ENCODE results near the gene PROC.
"Not testable (repeated sequence)": the region's sequence is repeated elsewhere in the genome, so short reads cannot be mapped to it uniquely, and the experiment has no call there.

The PROC gene

DNA sequence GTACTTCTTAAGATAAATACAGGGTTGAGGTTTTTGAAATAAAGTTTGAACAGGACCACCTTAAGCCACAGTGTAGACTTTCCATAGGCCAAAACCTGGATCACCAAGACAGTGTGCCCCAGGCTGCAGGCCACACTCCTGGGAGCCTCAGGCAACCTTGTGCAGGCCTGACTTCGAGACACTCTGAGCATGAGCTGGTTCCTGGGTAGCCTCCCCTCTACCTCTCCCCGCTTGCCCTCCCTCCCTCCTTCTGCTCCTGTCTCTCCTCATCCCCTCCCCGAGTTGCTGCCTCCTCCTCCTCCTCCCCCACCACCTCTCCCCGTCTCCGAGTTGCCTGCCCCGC lies 10.6 kb upstream of the PROC start:
- H3K36me3 ChIP-seq (ENCODE audit: insufficient read depth, low read length) = no peaks in the 10 kb centered on the region
- H3K27ac ChIP-seq = peak overlapping the region; percentile 64
- no peak for DNase-seq (ENCODE audit: low read depth, low spot score)
- H3K9me3 ChIP-seq (ENCODE audit: low read depth, low read length) = peaks cover 3% of the 10 kb centered on the region; the same call in 1 of the 2 replicates
- H3K4me3 ChIP-seq = peak overlapping the region; percentile 10; the same call in 1 of the 2 replicates
- H3K9ac ChIP-seq (ENCODE audit: insufficient read length) = no peak overlapping the region
- TF ChIP-seq EZH2 (IDR thresholded peaks at IDR 0.05) (no peak), FOXP2 (optimal IDR thresholded peaks at IDR 0.05; ENCODE audit: control extremely low read depth, extremely low read length, insufficient read depth) (no peak), POLR2AphosphoS5 (IDR thresholded peaks at IDR 0.05; ENCODE audit: borderline replicate concordance, low read depth, low read length) (no peak; the same call in 1 of the 2 replicates)

DNA sequence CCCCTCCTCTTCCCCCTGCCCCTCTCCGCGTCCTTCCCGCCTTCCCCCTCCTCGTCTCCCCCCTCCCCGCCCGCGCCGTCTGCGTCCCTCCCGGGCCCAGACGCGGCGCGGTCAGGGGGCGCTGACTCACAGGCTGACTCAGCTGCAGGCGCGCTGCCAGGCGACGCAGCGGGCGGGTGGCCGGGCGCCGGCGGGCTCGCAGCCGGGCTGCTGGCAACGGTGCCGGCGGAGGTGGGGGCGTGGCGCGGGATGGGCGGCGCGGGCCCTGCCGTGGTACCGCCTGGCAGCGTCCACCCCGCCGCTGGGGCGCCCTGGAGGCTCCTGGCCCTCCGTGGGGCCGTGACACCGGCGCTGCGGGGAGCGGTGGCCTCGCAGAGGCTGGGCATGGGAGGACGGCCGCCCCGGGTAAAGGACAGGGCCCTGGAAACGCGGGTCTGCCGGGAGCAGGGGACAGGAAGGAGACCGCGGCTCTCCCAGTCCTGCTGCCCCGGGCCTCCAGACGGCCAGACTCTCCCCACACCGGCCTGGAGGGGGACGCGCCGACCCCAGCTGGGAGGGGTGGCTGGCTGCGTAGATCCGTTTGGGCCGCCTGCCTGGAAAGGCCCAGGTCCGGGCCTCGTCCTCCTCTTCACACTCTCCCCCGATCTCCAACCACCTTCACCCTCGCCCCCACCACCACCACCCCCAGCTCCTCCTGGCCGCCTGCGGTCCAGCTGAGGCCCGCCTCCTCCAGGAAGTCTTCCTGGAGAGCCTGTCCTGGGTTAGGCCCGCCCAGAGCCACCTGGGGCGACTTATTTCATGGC lies 10.0 kb upstream of the PROC start:
- DNase-seq (ENCODE audit: low read depth, low spot score) = no peak
- Histone ChIP-seq H3K36me3 (ENCODE audit: insufficient read depth, low read length) (no peaks in the 10 kb centered on the region; the same call in 1 of the 2 replicates), H3K9me3 (ENCODE audit: low read depth, low read length) (peaks cover 8% of the 10 kb centered on the region; the same call in 1 of the 2 replicates), H3K4me3 (peak overlapping the region; percentile 55), H3K9ac (ENCODE audit: insufficient read length) (peak overlapping the region; percentile 57), H3K27ac (peak overlapping the region; percentile 77)
- peak; percentile 12 for TF ChIP-seq FOXP2 (optimal IDR thresholded peaks at IDR 0.05; ENCODE audit: control extremely low read depth, extremely low read length, insufficient read depth)
- peak; percentile 55 for TF ChIP-seq POLR2AphosphoS5 (IDR thresholded peaks at IDR 0.05; ENCODE audit: borderline replicate concordance, low read depth, low read length)
- no peak for TF ChIP-seq EZH2 (IDR thresholded peaks at IDR 0.05)

DNA sequence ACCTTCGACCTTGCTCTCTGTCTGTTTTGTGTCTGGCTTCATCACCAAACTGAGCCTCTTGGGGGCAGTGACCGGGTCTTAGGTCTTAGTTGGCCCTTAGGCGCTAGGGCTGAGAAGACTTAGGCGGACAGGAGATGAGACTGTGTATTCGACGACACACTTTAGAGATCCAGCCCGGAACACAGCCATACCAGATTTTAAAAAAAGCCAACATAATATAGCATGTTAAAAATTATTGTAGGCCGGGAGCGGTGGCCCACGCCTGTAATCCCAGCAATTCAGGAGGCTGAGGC lies 9.5 kb upstream of the PROC start:
- H3K27ac ChIP-seq = peak overlapping the region; percentile 77
- DNase-seq (ENCODE audit: low read depth, low spot score) = no peak
- H3K4me3 ChIP-seq = no peak overlapping the region
- H3K9me3 ChIP-seq (ENCODE audit: low read depth, low read length) = peaks cover 10% of the 10 kb centered on the region; the same call in 1 of the 2 replicates
- H3K9ac ChIP-seq (ENCODE audit: insufficient read length) = peak overlapping the region; percentile 57
- H3K36me3 ChIP-seq (ENCODE audit: insufficient read depth, low read length) = no peaks in the 10 kb centered on the region; the same call in 1 of the 2 replicates
- TF ChIP-seq EZH2 (IDR thresholded peaks at IDR 0.05) (no peak), POLR2AphosphoS5 (IDR thresholded peaks at IDR 0.05; ENCODE audit: borderline replicate concordance, low read depth, low read length) (no peak), FOXP2 (optimal IDR thresholded peaks at IDR 0.05; ENCODE audit: control extremely low read depth, extremely low read length, insufficient read depth) (no peak)

DNA sequence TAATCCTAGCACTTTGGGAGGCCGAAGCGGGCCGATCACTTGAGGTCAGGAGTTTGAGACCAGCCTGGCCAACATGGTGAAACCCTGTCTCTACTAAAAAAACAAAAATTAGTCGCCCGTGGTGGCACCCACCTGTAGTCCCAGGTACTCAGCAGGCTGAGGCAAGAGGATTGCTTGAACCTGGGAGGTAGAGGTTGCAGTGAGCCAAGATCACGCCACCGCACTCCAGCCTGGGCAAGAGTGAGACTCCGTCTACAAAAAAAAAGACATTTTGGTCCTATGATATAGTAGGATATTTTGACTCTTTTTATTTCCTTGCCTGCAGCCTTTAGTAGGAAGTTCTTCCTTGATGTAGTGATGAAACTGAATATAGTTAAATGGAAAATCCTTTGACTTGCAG lies 8.5 kb upstream of the PROC start:
- peak overlapping the region; percentile 97 for H3K27ac ChIP-seq
- H3K36me3 ChIP-seq (ENCODE audit: insufficient read depth, low read length); H3K9ac ChIP-seq (ENCODE audit: insufficient read length); DNase-seq (ENCODE audit: low read depth, low spot score); H3K9me3 ChIP-seq (ENCODE audit: low read depth, low read length); H3K4me3 ChIP-seq: not testable (repeated sequence)

DNA sequence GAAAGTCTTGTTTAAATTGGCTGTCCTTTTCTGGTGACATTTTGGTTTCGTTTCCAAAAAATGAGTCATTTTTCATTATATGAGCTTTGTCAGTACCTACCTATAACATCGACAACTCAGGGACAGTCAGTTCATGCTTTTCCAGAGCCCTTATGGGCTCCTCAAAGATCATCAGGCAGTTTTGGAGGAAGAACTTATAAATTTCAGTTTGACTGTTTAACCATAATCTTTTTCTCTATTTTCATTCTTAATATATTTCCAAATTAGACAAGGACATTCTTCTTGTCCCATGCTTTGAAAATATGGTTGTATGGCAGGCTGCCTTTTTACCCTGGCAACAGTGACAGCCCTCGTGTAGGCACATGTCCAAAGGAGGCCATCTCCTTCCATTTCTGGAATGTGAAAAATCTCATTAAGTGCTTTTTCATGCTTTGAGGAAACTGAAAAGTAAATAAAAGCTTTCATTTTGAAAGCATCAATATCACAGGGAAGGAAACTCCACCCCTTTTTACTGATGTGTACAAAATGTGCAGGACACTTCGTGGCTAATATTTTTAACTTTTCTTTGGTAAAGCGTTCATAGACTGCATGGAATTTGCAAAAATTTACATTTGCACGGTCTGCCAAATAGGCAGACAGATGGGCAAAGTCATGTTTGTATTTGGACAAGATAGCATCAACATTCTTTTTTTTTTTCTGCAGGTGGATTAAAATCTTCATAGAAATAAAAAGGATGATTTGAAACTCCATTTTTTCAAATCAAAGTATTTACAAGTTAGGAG lies 7.2 kb upstream of the PROC start:
- Histone ChIP-seq H3K36me3 (ENCODE audit: insufficient read depth, low read length) (no peaks in the 10 kb centered on the region; the same call in 1 of the 2 replicates), H3K9ac (ENCODE audit: insufficient read length) (peak overlapping the region; percentile 62), H3K9me3 (ENCODE audit: low read depth, low read length) (peaks cover 10% of the 10 kb centered on the region; the same call in 1 of the 2 replicates), H3K27ac (peak overlapping the region; percentile 97), H3K4me3 (peak overlapping the region; percentile 65)
- DNase-seq (ENCODE audit: low read depth, low spot score) = no peak
- no peak for TF ChIP-seq FOXP2 (optimal IDR thresholded peaks at IDR 0.05; ENCODE audit: control extremely low read depth, extremely low read length, insufficient read depth)
- no peak for TF ChIP-seq POLR2AphosphoS5 (IDR thresholded peaks at IDR 0.05; ENCODE audit: borderline replicate concordance, low read depth, low read length)
- TF ChIP-seq EZH2 (IDR thresholded peaks at IDR 0.05) = no peak

DNA sequence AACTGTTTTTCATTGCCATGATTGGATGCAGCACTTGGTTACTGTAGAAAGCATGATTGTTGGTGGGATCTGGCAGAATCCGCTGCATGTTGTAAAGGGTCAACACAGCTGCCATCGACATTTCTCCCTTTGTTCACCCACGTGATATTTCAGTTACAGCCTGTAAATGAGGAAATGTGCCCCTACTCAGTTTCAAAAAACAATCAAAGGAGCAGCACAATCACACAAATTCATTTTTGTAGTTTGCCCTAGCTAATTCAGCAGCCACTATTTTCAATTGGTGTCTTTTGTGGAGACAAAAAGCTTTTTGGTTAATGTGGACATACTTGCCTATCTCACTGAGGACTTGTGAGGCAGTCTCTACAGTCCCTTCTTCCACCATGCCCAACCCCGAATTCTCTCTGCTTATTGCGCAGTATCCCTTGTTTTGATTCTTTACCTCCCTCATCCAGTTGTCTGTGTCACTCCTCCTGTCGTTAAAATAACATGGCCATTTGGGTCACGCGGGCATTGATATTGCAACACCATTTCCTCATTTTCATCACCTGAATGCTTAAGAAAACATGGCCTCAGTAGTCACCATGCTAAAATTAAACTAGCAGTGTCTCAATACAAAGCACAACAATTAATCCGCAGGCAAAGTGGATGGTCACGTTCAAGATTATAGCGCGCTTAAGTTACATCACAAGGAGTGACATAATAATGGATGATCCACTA lies 6.4 kb upstream of the PROC start:
- DNase-seq (ENCODE audit: low read depth, low spot score) = no peak
- TF ChIP-seq FOXP2 (optimal IDR thresholded peaks at IDR 0.05; ENCODE audit: control extremely low read depth, extremely low read length, insufficient read depth) (no peak), EZH2 (IDR thresholded peaks at IDR 0.05) (no peak), POLR2AphosphoS5 (IDR thresholded peaks at IDR 0.05; ENCODE audit: borderline replicate concordance, low read depth, low read length) (no peak)
- Histone ChIP-seq H3K36me3 (ENCODE audit: insufficient read depth, low read length) (no peaks in the 10 kb centered on the region; the same call in 1 of the 2 replicates), H3K9me3 (ENCODE audit: low read depth, low read length) (peaks cover 10% of the 10 kb centered on the region; the same call in 1 of the 2 replicates), H3K27ac (peak overlapping the region; percentile 97), H3K4me3 (peak overlapping the region; percentile 65), H3K9ac (ENCODE audit: insufficient read length) (peak overlapping the region; percentile 62)

DNA sequence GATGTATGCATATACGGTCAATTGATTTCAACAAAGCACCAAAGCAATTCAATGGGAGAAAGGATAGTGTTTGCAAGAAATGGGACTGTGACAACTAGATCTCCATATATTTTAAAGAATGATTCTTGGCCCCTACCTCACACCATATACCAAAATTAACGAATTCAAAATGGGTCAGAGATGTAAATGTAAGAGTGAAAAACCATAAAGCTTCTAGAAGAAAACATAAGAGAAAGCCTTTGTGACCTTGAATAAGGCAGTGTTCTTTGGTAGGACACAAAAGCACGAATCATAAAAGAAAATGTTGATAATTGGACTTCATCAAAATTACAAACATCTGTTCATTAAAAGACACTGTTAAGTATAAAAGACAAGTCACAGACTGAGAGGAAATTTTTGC lies 5.0 kb upstream of the PROC start:
- H3K27ac ChIP-seq = peak overlapping the region; percentile 97
- H3K4me3 ChIP-seq = peak overlapping the region; percentile 25; the same call in 1 of the 2 replicates
- peak overlapping the region; percentile 21 for H3K9ac ChIP-seq (ENCODE audit: insufficient read length)
- H3K9me3 ChIP-seq (ENCODE audit: low read depth, low read length) = peaks cover 10% of the 10 kb centered on the region; the same call in 1 of the 2 replicates
- no peaks in the 10 kb centered on the region; the same call in 1 of the 2 replicates for H3K36me3 ChIP-seq (ENCODE audit: insufficient read depth, low read length)
- no peak for DNase-seq (ENCODE audit: low read depth, low spot score)
- TF ChIP-seq EZH2 (IDR thresholded peaks at IDR 0.05) = no peak
- TF ChIP-seq FOXP2 (optimal IDR thresholded peaks at IDR 0.05; ENCODE audit: control extremely low read depth, extremely low read length, insufficient read depth) = no peak
- no peak for TF ChIP-seq POLR2AphosphoS5 (IDR thresholded peaks at IDR 0.05; ENCODE audit: borderline replicate concordance, low read depth, low read length)
